Colonic mucosa (tissue), 4 donors: ENCODE data around the gene MOGAT3. TPM values are rescaled to one million over a fixed set of nuclear protein-coding genes. Genes with fewer than 3 reads are reported as not detected.
A peak's percentile ranks its signal among the peaks of the same experiment; 100 is the strongest.

Experiments used
- DNase-seq: peaks from one replicate; pipeline ENCODE4 v3.0.0-alpha.2; 2020
- H3K27ac ChIP-seq: fragments of 200-600 bp; one replicate; pipeline ENCODE4 v1.8.0; 2021
- H3K27me3 ChIP-seq: fragments of 200-600 bp; one replicate; pipeline ENCODE4 v1.8.0; 2021
- H3K36me3 ChIP-seq: fragments of 200-600 bp; one replicate; pipeline ENCODE4 v1.8.0; 2021
- H3K4me1 ChIP-seq: fragments of 200-600 bp; one replicate; pipeline ENCODE4 v1.8.0; 2021; ENCODE audit warnings: mild to moderate bottlenecking
- H3K4me3 ChIP-seq: fragments of 200-600 bp; one replicate; pipeline ENCODE4 v1.8.0; 2021
- H3K9ac ChIP-seq, 2 donors: one replicate each; pipeline ENCODE4 v1.7.0; 2013; ENCODE audit warnings: control low read depth in 2 of 2, low read depth in 2 of 2, low read length in 2 of 2
- H3K9me3 ChIP-seq: fragments of 200-600 bp; one replicate; pipeline ENCODE4 v1.8.0; 2021
- intact Hi-C: fragments of 100-400 bp; cut with DNase I; formaldehyde crosslinking; loops from one replicate; pipeline ENCODE4 v1.14.1; 2022
- total RNA-seq, 2 donors: library from RNA; stranded (reverse); fragmentation: NEBNext Ultra II Directional in 1 of 2; extraction: Animal tissue kit (Norgen Biotek cat#: 25700) in 1 of 2; gene quantifications; one replicate each; pipeline ENCODE4 v1.2.1, GENCODE V29; 2021
- TF ChIP-seq, protein P1 (sequence below): fragments of 200-600 bp; IDR thresholded peaks from one replicate; pipeline ENCODE4 v1.8.0; 2022; ENCODE audit warnings: antibody characterized with exemption, mild to moderate bottlenecking
- donor health status: healthy.
- donor health status: DM: no; HTN: no; CAD: no.
- donor health status: DM: no; HTN: no; CAD: no.

Gene MOGAT3
- total RNA-seq, 2 donors from 2014 or later: 33.2 to 47.7 TPM

DNA sequence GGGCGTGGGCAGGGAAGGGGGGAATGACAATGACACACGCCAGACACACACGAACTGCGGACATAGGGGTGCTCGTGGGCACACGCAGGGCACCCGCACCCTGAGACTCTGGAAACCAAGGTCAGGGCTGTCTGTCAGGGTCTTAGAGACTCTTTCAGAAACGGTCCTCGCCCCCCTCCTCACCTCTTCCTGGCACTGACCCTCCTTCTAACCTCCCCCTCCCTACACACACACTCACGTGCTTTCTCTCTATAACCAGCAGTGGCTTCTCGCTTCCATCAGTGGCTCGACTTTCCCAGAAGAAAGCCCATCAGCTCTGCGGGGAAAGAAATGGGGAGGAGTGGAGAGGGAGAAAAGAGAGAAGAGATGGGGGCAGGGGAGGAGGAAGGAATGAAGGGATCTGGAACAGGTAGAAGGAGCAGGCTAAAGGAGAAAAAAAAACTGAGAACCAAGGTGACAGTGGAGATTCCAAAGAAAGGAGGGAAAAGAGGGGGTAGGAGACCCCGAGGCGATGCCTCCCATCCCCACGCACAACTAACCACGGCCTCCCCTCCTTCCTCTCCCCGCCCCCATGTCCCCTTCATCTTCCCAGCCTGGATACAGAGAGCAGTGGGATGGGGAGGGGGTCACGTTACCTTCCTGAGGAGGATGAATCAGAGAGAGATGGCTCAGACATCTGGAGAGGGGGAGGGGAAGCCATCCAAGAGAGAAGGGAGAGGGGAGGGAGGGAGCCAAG is 33.8 kb downstream of the MOGAT3 start:
- H3K4me1 ChIP-seq: peaks cover 14% of the 10 kb centered on the region
- no peak for DNase-seq
- intact Hi-C loops: no loop called here

DNA sequence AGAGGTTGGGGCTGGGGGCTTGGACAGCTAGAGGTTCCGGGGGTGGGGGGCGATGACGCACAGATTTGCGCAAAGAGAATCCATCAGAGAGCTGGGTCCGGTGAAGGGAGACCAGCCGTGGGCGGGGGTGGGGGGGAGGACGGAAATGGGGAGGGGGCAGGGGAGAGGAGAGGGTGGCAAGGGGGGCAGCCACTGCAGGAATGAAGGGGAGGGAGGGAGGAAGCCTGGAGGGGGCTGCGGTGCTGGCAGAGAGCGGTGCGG is 34.3 kb downstream of the MOGAT3 start:
- H3K4me1 ChIP-seq: peaks cover 14% of the 10 kb centered on the region
- no peak for DNase-seq
- TF ChIP-seq, protein P1, sequence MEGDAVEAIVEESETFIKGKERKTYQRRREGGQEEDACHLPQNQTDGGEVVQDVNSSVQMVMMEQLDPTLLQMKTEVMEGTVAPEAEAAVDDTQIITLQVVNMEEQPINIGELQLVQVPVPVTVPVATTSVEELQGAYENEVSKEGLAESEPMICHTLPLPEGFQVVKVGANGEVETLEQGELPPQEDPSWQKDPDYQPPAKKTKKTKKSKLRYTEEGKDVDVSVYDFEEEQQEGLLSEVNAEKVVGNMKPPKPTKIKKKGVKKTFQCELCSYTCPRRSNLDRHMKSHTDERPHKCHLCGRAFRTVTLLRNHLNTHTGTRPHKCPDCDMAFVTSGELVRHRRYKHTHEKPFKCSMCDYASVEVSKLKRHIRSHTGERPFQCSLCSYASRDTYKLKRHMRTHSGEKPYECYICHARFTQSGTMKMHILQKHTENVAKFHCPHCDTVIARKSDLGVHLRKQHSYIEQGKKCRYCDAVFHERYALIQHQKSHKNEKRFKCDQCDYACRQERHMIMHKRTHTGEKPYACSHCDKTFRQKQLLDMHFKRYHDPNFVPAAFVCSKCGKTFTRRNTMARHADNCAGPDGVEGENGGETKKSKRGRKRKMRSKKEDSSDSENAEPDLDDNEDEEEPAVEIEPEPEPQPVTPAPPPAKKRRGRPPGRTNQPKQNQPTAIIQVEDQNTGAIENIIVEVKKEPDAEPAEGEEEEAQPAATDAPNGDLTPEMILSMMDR: no peak
- no peak overlapping the region for H3K9ac ChIP-seq
- intact Hi-C loops: no loop called here
- peaks cover 84% of the 10 kb centered on the region for H3K27me3 ChIP-seq
- no peak overlapping the region for H3K27ac ChIP-seq
- H3K36me3 ChIP-seq: no peaks in the 10 kb centered on the region
- no peak overlapping the region for H3K4me3 ChIP-seq
- H3K9me3 ChIP-seq: no peaks in the 10 kb centered on the region

More for the DNA sequence above, 33.8 kb downstream of the MOGAT3 start:
- Histone ChIP-seq H3K9ac (no peak overlapping the region), H3K9me3 (no peaks in the 10 kb centered on the region), H3K4me3 (no peak overlapping the region), H3K27ac (no peak overlapping the region), H3K27me3 (peaks cover 87% of the 10 kb centered on the region), H3K36me3 (no peaks in the 10 kb centered on the region)
- TF ChIP-seq, protein P1: no peak

DNA sequence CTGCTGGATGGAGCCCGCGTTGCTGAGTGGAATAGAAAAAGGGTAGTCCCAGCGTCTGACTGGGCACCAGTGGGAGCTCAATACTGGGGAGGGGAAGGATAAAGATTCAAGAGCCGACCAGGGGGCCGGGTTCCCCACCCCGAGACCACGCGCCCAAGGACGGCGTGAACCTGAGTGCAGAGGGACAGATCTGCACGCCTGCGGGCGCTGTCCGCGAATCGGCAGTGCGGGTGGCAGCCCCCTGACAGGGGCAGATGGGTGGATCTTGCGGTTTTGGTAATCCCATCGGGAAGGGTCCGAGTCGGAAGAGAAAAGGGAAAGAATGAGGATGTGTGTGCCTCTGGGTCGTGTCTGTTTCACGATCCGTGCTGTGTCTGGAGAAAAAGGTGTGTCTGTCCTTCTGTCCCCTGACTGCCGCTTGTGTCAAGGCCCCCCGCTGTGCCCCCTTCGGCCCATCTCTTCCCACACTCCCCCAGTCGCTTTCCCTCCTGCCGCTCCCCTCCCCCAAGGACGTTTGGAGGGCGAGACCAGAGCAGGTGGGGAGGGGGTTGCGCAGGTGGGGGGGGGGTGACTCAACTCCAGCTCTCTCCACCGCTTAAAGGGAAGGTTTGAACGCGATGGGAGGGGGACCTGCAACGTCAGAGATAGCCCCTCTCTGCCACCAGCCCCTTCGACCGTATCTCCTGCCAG is 34.7 kb downstream of the MOGAT3 start:
- Histone ChIP-seq H3K9me3 (no peaks in the 10 kb centered on the region), H3K27me3 (peaks cover 79% of the 10 kb centered on the region), H3K9ac (no peak overlapping the region), H3K4me3 (no peak overlapping the region), H3K4me1 (peaks cover 14% of the 10 kb centered on the region), H3K36me3 (no peaks in the 10 kb centered on the region), H3K27ac (no peak overlapping the region)
- intact Hi-C loops: no loop called here
- DNase-seq: no peak
- TF ChIP-seq, protein P1: no peak

DNA sequence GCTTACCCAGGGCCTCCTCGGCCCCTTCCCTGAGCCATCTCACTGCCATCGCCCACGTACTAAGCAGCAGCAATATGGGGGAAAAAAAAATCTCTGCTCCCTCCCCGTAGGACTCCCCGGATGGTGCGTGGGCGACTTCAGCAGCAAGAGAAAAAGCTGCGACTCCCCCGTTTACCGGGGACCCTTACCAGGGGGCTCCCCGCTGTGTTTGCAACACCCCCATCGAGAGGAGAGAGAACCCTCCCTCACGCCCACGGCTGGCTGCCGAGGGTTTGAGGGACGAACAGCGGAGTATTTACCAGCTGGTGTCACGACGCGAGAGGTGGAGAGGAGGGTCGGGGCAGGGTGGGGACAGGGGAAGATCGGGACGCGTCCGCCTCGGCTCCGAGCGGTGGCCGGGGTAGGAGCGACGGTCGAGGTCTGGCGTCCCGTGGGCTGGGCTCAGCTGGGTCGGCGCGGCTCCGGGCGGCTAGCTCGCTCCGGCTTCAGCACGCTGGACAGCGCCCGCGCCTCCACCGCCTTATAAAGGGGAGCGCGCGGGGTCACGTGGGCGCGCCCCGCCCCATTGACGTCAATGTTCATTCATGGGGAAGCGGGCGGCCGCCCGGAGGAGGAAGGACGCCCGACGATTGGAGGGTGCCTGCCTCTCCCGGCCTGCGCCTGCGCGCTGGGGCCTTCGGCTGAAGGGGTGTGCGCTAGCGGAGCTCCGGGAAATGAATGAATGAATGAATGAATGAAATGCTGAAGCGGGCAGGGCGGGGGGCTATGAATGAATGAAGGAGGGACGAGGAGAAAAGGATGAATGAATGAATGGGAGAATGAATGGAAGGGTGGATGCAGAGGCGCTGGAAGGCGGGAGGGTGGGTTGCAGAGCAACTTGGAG is 35.5 kb downstream of the MOGAT3 start, which contains the start of gene VGF:
Gene VGF, minus strand, starts transcription at position 495 of the 883 bp plus-strand sequence. CDS start 726 bp downstream, outside the sequence.
- Histone ChIP-seq H3K4me3 (no peak within 1 kb of the TSS), H3K27me3 (peaks cover 71% of the 10 kb centered on the region), H3K4me1 (peaks cover 14% of the 10 kb centered on the region), H3K27ac (no peak within 1 kb of the TSS), H3K36me3 (no peaks in the 10 kb centered on the region), H3K9me3 (no peaks in the 10 kb centered on the region), H3K9ac (no peak within 1 kb of the TSS)
- TF ChIP-seq, protein P1: no peak
- peak; percentile 95 for DNase-seq
- intact Hi-C loops: no loop called here

DNA sequence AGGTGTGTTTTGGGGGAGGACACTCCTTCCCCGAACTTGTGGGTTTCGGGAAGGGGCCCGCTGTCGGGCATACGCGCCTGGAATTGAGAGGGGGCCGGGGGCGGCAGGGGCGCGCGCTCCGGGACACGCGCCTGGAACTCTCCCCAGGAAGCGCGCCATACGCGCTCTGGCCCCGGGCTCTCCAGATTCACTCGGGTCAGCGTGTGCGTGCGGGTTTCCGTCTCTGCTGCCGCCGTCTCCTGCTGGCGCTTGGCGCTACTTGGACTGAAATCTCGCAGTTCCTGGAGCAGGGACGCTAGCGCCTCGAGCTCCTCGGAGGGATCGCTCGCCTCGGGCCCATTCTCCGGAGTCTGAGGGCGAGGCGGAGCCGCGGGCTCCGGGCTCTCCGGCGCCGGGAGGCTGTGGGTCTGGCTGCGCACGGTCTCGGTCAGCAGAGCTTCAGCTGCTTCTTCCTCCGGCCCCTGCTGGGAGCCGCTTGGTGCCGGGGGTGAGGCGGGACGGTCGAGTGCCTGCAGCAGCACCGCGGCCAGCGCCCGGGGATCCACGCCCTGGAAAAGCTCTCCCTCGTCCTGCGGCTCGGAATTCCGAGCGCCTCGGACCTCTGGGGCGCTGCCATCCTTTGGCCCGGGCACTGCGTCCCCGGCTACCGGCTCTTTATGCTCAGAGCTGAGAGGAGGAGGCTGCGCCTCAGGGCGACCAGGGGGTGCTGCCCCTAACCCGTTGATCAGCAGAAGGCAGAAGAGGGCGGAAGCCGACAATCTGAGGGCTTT is 36.6 kb downstream of the MOGAT3 start:
- no peaks in the 10 kb centered on the region for H3K9me3 ChIP-seq
- no peak for DNase-seq
- intact Hi-C loops: no loop called here
- peaks cover 62% of the 10 kb centered on the region for H3K27me3 ChIP-seq
- H3K9ac ChIP-seq: no peak overlapping the region
- H3K36me3 ChIP-seq: peaks cover 1% of the 10 kb centered on the region
- peak overlapping the region; percentile 22 for H3K4me3 ChIP-seq
- TF ChIP-seq, protein P1: no peak
- H3K4me1 ChIP-seq: peaks cover 14% of the 10 kb centered on the region
- H3K27ac ChIP-seq: no peak overlapping the region
